Ecto neural progenitor cell (in vitro differentiated cells): ENCODE results near the gene DCK.
A peak's percentile ranks its signal among the peaks of the same experiment; 100 is the strongest.
"Not testable (repeated sequence)": the region's sequence is repeated elsewhere in the genome, so short reads cannot be mapped to it uniquely, and the experiment has no call there.

Experiments
- DNase-seq: peaks from one replicate; pipeline ENCODE4 v3.0.0-alpha.2; 2018; ENCODE audit warnings: low spot score

Gene DCK

DNA sequence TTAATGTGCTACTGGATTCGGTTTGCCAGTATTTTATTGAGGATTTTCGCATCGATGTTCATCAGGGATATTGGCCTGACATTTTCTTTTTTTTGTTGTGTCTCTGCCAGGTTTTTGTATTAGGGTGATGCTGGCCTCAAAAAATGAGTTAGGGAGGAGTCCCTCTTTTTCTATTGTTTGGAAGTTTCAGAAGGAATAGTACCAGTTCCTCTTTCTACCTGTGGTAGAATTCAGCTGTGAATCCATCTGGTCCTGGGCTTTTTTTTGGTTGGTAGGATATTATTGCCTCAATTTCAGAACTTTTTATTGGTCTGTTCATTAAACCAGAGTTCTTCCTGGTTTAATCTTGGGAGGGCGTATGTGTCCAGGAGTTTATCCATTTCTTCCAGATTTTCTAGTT is 7.9 kb downstream of the DCK start:
- not testable (repeated sequence) for DNase-seq

DNA sequence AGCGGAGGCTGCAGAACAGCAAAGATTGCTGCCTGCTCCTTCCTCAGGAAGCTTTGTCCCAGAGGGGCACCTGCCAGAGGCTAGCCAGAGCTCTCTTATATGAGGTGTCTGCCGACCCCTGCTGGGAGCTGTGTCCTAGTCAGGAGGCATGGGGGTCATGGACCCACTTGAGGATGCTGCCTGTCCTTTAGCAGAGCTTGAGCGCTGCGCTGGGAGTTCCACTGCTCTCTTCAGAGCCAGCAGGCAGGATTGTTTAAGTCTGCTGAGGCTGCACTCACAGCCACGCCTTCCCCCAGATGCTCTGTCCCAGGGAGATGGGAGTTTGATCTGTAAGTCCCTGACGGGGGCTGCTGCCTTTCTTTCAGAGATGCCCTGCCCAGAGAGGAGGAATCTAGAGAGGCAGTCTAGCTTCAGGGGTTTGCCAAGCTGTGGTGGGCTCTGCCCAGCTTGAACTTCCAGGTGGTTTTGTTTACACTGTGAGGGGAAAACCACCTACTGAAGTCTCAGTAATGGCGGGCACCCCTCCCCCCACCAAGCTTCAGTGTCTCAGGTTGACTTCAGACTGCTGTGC is 10.9 kb downstream of the DCK start:
- DNase-seq = peak; percentile 52

DNA sequence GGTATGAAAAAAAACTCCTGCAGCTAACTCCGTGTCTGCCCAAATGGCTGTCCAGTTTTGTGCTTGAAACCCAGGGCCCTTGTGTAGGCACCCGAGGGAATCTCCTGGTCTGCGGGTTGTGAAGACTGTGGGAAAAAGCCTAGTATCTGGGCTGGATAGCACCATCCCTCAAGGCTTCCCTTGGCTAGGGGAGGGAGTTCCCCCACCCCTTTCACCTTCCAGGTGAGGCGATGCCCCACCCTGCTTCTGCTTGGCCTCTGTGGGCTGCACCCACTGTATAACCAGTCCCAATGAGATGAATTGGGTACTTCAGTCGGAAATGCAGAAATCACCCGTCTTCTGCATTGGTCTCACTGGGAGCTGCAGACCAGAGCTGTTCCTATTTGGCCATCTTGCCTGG is 11.6 kb downstream of the DCK start:
- DNase-seq = not testable (repeated sequence)

DNA sequence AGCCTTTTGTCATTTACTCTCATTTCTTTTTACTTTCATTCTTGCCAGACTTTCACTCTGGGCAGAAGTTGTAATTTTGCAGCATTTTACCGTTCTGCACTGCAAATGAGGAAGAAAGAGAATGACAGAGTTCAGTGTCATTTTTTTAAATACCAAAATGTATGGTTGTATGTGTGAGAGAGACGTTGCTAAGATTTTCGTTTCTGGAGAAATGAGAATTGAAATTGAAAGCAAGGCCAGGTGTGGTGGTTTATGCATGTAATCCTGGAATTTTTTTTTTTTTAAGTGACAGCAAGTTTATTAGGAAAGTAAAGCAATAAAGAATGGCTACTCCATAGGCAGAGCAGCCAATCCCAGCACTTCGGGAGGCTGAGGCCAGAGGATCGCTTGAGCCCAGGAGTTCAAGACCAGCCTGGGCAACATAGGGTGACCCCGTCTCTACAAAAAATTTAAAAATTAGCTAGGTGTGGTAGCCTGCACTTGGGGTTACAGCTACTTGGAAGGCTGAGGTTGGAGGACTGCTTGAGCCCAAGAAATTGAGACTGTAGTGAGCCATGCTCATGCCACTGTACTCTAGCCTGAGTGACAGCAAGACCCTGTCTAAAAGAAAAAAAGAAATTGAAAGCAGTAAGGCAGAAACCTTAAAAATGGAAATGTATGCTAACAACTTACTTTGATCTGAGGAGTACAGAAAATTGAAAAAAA is 12.9 kb downstream of the DCK start:
- no peak for DNase-seq

DNA sequence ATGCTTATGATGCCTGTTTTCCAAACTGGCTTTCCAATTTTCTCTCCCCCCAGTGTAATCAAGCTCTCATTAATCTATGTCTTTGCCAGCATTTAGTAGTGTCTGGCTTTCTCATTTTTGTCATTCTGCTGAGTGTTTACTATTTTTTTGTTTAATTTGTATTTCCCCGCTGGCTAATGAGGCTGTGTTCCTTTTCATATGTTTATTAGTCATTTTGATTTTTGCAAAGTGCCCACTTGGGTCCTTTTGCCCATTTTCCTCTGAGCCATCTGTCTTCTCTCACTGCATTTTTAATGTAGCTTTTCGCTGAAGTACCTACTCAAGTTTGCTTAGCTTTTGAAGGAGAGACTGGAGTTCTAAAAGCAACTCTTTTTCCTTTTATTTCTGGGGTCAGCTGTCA is 14.7 kb downstream of the DCK start:
- DNase-seq = no peak

DNA sequence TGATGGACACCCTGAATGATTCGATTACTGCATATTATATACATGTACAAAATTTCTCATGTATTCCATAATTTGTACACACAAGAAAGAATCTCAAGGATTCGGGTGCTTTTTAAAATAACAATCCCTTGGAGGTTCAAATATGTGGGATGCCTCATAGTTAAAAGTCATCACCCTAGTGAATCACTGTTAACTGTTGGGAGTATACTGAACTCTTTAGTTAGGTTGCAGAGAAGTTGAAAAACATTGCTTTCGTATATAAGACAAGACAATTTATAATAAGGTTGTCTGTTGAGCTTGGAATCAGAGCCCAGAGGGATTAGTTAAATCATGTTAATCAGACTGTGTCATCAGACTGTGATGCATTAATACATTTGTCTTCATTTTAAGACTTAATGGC is 15.6 kb downstream of the DCK start:
- no peak for DNase-seq

DNA sequence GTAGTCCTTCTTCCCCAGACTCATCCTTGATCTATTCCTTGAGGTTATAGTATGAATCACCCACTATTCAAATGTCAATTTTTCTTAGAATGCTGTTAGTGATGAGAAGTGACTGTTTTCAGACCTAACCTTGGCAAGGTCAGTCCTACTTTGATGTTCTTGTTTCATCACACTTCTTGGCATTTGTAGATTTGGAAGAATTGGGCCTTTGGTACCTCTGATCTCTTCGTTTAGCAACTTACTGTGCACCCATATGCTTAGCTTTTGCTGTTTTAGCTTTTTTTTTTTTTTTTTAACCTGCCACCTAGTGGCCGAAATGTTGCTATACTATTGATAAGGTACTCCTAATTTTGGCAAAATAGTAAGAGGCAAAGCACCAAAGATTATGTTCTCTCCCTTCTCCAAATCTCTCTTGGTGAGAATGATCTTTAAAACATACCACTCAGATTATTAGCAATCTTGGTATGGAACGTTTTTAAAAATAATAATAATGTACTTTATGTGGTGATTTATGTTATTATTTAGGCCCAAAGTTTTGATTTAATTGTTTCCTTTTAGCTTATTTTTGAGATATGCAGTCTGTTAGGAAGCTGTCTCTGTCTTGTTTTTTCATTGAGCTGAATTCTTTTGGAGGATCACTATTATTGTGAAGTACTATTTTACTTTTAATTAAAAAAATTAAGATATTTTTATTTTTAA is 16.6 kb downstream of the DCK start:
- DNase-seq = no peak

DNA sequence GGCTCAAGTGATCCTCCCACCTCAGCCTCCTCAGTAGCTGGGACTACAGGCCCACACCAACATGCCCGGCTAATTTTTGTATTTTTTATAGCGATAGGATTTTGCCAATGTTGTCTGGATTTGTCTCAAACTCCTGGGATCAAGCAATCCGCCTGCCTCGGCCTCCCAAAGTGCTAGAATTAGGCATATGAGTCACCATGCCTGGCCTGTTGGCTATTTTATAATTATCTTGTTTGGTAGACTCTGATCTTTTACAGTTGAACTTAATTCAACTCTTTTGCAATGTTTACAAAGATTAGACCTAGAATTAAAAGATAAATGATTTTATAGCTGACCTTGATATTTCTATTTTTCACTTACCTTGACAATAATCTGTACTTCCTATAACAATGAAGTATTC is 18.0 kb downstream of the DCK start:
- no peak for DNase-seq

DNA sequence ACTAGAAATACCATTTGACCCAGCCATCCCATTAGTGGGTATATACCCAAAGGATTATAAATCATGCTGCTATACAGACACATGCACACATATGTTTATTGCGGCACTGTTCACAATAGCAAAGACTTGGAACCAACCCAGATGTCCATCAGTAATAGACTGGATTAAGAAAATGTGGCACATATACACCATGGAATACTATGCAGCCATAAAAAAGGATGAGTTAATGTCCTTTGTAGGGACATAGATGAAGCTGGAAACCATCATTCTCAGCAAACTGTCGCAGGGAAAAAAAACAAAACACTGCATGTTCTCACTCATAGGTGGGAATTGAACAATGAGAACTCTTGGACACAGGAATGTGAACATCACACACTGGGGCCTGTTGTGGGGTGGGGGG is 23.9 kb downstream of the DCK start:
- DNase-seq = not testable (repeated sequence)

DNA sequence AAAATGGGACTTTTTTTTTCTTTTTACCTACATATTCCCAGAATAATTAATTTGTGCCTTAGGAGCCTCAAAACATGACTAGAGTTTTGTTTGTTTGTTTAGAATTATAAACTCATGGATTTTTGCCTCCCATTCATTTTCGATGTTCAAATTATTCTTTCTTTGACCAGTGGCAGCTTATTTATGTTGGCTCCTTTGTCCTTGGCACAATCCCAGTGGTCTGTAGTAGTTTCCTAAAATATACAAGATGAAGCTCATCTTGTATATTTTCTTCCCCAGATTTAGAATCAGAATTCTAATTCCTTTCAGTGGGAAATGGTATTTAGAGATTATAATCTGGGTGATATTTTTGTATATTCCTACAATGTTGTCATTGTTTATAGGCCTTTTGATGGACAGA is 27.2 kb downstream of the DCK start:
- DNase-seq = no peak

DNA sequence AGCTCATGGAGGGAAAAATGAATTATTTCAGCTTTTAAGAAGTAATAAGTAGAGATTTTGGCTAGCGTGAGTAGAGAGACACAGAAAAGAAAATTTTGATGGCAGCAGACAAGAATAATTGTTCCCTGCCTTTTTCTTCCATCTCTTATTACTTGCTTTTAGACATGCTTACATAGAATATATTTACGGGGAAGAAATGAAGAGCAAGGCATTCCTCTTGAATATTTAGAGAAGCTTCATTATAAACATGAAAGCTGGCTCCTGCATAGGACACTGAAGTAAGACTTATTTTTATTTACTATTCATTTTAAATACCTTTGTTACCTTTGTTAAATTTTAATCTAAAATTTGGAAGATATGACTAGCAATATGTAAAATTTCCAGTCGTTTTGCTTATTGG is 32.2 kb downstream of the DCK start:
- no peak for DNase-seq

DNA sequence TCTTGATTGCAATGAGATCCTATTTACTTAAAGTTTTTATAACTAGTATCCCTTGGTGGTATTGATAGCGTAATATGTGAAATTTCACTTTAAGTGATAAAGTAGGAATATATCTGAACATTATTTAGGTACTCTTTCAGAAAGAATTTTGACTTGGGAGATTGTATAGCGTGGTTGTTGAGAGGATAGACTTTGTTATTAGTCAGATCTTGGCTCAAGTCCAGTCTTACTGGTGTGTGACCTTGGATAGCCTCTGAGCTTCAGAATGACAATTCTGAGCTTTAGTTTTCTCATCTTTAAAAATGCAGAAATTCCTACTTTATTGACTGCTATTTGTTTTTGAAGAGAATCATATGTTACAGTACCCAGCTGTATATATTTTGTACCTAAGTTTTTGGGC is 32.6 kb downstream of the DCK start:
- DNase-seq = no peak

DNA sequence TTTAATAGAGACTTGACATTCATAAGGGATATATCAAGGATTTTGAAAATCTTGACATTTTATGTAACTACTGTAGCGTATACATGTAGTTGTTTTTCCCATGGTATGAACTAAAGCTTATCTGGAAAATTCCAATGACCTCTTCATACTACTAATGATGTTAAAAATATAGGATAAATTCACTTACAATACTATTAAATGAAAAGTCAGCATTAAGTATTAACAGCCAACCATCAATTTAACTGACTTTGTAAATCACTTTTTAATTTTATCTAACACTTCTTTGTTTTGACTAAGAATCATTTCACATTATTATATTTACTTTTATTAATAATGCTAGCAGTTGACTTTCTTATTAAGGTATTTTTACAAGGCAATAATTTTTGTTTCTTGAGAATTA is 34.2 kb downstream of the DCK start:
- no peak for DNase-seq

DNA sequence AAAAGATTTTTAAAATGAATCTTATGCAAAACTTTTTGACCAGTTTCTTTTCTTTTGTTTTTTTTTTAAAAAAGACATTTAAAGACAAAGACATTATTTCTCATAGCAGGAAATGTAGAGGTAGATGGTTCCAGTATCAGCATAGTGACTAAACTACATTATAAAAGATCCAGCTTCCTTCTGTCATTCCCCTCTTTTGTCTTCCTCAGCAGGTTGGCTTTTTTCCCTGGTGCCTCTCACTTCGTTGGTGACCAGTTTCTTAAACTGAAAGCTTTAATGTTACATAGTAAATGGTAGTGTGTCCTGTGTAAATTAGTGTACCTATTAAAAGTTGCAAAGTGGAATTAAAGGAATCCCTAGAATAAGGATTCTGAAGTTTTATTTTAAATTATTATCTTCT is 36.1 kb downstream of the DCK start:
- no peak for DNase-seq

DNA sequence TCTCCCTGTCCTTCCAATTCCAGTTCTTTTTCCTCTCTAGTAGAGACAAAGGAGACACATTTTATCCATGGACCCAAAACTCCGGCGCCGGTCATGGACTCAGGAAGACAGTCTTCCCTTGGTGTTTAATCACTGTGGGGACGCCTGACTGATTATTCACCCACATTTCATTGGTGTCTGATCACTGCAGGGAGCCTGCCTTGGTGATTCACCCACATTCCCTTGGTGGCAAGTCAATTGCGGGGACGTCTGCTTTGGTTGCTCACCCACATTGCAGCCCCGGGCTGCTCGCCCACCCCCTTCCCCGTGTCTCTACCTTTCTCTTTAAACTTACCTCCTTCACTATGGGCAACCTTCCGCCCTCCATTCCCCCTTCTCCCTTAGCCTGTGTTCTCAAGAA is 38.7 kb downstream of the DCK start:
- DNase-seq = not testable (repeated sequence)

DNA sequence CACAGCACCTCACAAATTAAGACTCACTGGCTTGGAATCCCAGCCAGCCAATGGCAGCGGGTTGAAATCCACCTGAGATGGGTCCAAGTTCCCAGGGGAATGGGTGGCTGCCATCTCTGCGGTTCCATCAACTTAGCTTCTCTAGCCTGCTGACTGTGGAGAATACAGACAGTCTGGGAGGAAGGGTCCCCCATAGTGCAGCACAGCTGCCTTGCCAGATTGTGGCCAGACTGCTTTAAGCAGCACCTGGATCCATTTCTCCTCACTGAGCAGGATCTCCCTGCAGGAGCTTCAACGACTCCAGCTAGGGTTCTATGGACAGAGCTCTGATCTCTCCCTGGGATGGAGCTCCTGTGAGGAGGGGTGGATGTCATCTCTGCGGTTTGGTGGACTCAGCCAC is 51.8 kb downstream of the DCK start:
- no peak for DNase-seq

DNA sequence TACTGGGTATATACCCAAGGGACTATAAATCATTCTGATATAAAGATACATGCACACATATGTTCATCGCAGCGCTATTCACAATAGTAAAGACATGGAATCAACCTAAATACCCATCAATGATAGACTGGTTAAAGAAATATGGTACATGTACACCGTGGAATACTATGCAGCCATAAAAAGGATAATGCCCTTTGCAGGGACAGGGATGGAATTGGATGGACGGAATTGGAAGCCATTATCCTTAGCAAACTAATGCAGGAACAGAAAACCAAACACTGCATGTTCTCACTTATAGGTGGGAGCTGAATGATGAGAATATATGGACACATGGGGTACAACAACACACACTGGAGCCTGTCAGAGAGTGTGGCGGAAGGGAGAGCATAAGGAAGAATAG is 55.9 kb downstream of the DCK start:
- no peak for DNase-seq

DNA sequence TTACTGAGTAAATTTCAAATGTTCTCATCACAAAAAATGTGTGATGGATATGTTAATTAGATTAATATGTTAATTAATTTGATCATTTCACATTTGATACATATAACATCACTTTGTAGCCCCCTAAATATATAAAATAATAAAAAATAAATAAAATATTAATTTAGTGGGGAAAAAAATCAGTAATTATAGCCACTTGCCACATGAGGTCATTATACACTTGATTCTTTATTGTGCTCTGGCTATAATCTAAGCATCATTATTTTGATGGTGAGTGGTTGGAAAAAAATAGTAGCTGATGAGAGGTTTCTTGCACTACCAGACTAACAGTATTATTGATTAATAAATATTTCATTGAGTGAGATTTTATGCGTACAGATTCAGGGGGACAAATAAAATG is 57.4 kb downstream of the DCK start:
- DNase-seq = no peak

DNA sequence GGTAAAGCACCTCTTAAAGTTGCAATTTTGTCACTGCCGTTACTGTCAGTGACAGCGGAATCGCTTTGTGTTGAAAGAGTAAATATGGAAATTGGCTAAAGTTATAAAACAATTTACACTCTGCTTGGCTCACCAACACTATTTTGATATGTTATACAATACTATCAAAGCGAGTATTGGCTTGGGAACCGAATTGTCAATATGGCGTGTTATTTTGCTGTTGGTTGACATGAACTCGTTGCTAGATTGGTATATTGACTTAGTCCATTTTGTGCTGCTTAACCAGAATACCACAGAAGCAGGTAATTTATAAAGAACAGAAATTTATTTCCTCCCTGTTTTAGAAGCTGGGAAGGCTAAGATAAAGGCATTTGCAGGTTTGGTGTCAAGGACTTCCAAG is 58.6 kb downstream of the DCK start:
- DNase-seq = no peak

DNA sequence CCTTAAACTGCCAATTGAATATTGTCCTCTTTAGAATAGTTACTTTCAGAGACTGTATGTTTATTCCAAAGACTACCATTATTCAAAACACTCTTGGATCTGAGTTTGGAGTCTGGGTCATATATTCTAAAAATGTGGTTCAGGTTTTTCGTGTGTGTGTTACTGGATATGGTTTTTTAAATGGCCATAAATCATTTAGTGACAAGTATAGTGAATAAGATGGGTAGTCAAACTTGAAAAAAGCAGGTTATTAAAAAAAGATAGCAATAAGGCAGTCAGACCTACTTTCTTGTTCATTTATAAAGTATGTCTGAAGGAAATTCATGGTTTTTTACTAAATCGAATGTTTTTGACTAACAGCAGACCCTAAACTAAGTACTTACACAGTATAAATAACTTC is 59.3 kb downstream of the DCK start:
- no peak for DNase-seq

DNA sequence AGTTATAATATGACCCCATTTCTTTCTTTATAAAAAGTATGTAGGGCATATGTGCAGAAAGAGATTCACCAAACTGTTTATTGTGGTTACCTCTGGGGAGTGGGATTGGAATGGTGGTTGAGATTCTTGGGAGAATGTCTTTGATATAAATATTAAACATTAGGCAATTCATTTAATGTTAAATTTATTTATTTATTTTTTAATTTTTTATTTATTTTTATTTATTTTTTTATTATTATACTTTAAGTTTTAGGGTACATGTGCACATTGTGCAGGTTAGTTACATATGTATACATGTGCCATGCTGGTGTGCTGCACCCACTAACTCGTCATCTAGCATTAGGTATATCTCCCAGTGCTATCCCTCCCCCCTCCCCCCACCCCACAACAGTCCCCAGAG is 60.2 kb downstream of the DCK start:
- not testable (repeated sequence) for DNase-seq

DNA sequence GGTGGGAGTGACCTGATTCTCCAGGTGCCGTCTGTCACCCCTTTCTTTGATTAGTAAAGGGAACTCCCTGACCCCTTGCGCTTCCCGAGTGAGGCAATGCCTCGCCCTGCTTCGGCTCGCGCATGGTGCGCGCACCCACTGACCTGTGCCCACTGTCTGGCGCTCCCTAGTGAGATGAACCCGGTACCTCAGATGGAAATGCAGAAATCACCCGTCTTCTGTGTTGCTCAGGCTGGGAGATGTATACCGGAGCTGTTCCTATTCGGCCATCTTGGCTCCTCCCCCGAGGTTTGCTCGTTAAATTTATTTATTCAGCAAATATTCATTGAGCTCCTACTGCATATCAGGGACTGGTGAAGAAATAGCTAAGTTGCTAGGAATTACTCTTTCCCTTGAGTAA is 66.1 kb downstream of the DCK start:
- not testable (repeated sequence) for DNase-seq

DNA sequence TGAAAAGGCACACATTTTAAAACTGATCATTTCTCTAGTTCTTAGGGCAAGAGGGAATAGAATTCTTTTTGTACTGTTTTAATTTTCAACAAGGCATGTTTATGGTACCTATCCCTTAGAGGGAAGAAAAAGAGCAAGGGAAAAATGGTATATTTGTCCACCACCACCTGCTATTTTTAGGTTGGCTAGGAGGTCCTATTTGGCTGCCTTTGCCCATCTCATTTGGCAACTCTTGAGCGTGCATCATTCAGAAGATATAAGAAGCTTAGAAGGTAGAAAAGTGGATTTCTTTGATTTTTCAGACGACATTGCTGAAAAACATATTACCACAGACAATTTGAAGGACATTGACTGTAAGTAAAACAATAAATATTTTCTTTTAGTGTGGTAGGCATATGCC is 69.0 kb downstream of the DCK start:
- DNase-seq = no peak

DNA sequence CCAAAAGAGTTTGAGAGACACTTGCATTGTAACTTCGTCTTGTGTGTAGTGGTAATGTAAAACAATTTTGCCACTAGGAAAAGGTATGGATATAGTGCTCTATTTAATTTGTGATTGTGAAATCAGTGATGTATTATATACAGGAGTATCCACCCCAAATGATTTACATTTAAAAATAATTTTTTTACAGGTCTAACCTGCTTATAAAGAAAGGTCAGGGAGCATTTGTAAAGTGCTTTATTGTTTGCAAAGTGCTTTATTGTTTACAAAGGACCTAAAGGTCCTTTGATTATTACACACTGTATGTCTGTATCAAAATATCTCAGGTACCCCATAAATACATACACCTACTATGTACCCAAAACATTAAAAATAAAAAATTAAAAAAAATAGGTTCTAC is 70.3 kb downstream of the DCK start:
- DNase-seq = no peak
